Ovary (tissue), 3 donors: ENCODE measurements around the gene OTOS.

Source experiments
- CTCF ChIP-seq, 3 donors: fragments of 450-650 bp in 2 of 3; fragments of 200-600 bp in 1 of 3; IDR thresholded peaks; one replicate each; pipeline versions ENCODE4 v1.5.1 to v1.8.0; 2016 to 2022; ENCODE audit warnings: antibody characterized with exemption in 3 of 3, mild to moderate bottlenecking in 1 of 3
- EP300 ChIP-seq: sonication (generic); formaldehyde crosslinking; IDR thresholded peaks from one replicate; pipeline ENCODE4 v1.6.1; 2017; ENCODE audit warnings: antibody characterized with exemption
- donor health status: DM: no; HTN: no; CAD: no.

- TF ChIP-seq CTCF (IDR thresholded peaks at IDR 0.05) (no peak), EP300 (no peak)
These were observed 14.7 kb downstream of the OTOS start for GRCh38 chr2:240125742-240126141.
